BJ (cell line): ENCODE results near the gene UGP2. TPM values are rescaled to one million over a fixed set of nuclear protein-coding genes. Genes with fewer than 3 reads are reported as not detected.

Source experiments
- CTCF ChIA-PET: fragments of 350-600 bp; formaldehyde crosslinking; extraction: SDS; loops from one replicate; lab custom pipeline; 2021; ENCODE audit warnings: antibody characterized with exemption, inconsistent platforms; lab: Yijun Ruan, JAX
- POLR2A ChIA-PET: fragments of 300-600 bp; sonication (Branson Sonifier 250); formaldehyde crosslinking; extraction: SDS; loops from one replicate; lab custom pipeline; 2021; ENCODE audit warnings: antibody characterized with exemption; lab: Charles Lee
- DNase-seq: peaks from one replicate; pipeline ENCODE4 v3.0.0-alpha.2; 2011; ENCODE audit warnings: low read depth
- H3K27me3 ChIP-seq: 2 replicates; pipeline ENCODE4 v1.6.0; 2011; ENCODE audit warnings: low read length; ENCODE audit not compliant: control insufficient read depth, insufficient read depth
- H3K36me3 ChIP-seq: 2 replicates; pipeline ENCODE4 v1.5.1; 2011; ENCODE audit warnings: low read length; ENCODE audit not compliant: control insufficient read depth, insufficient read depth
- H3K4me3 ChIP-seq: 2 replicates; pipeline ENCODE4 v1.5.1; 2011; ENCODE audit warnings: low read depth, mild to moderate bottlenecking, control low read depth, low read length
- CTCF ChIP-seq: IDR thresholded peaks from 2 replicates; pipeline ENCODE4 v1.5.1; 2011; ENCODE audit warnings: low read depth, mild to moderate bottlenecking, control low read depth, inconsistent platforms, low read length, moderate library complexity; ENCODE audit not compliant: insufficient read depth
- polyA plus RNA-seq: library from polyadenylated mRNA; depleted of rRNA; stranded (reverse); fragments of >200 nt; gene quantifications from 2 replicates; pipeline ENCODE4 v1.2.3, GENCODE V29; 2011

The UGP2 gene
- polyA plus RNA-seq, 1 experiment: 53.6 TPM

GRCh38 chr2:63879876-63880433 is 38.3 kb downstream of the UGP2 start:
- peaks cover 5% of the 10 kb centered on the region for H3K36me3 ChIP-seq
- CTCF ChIA-PET: no interaction called here
- H3K4me3 ChIP-seq: no peak overlapping the region
- H3K27me3 ChIP-seq: no peaks in the 10 kb centered on the region
- no peak for TF ChIP-seq CTCF
- POLR2A ChIA-PET: no interaction called here
- no peak for DNase-seq

DNA sequence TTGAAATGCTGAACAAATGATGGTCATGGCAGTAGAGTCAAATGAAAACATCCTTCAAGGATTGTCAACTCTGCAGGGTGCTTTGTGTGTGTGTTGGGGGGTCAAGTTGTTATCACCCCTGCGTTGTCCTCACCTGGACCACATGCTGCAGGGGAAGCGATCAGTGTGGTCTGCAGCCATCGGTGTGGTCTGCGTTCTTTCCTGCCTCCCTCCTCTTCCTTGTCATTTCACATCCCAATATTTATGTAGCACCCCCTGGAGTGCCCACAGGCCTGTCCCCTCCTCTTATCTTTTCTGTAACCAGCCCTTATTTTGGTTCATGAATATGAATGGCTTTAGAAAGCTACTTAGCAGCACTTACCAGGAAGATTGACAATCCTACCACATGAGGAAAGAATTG is 38.9 kb downstream of the UGP2 start:
- Histone ChIP-seq H3K4me3 (no peak overlapping the region), H3K27me3 (no peaks in the 10 kb centered on the region), H3K36me3 (peaks cover 5% of the 10 kb centered on the region)
- TF ChIP-seq CTCF: no peak
- ChIA-PET CTCF (no interaction called here), POLR2A (no interaction called here)
- no peak for DNase-seq

DNA sequence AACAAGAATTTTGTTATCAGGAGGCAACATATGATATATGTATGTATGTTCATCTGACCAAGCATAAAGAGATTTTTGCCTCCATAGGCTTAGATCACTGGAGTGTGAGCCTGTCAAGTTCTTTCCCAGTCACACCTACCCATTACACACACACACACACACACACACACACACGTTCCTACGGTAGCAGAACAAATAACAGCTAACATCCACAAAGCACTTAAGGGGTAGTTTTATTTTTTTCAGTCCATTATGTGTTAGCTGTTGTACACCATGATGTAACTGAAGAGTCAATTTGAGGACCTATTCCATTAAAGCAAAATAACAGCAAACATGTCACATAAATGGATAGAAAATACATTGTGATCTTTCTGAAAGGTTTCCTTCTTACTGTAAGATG is 39.5 kb downstream of the UGP2 start:
- TF ChIP-seq CTCF: no peak
- no peaks in the 10 kb centered on the region for H3K27me3 ChIP-seq
- DNase-seq: no peak
- POLR2A ChIA-PET: no interaction called here
- CTCF ChIA-PET: no interaction called here
- H3K36me3 ChIP-seq: peaks cover 5% of the 10 kb centered on the region
- no peak overlapping the region for H3K4me3 ChIP-seq

GRCh38 chr2:63882395-63883105 is 40.9 kb downstream of the UGP2 start:
- H3K4me3 ChIP-seq: no peak overlapping the region
- CTCF ChIA-PET: interaction anchor here (1.0 to 1.1 kb wide), 3 partner anchors 12 to 183 kb away, joined by 3 to 4 read pairs (median 4); no protein-coding TSS in a partner anchor
- H3K36me3 ChIP-seq: peaks cover 8% of the 10 kb centered on the region
- POLR2A ChIA-PET: no interaction called here
- no peak for TF ChIP-seq CTCF
- H3K27me3 ChIP-seq: no peaks in the 10 kb centered on the region
- DNase-seq: no peak

GRCh38 chr2:63886445-63886844 is 44.7 kb downstream of the UGP2 start:
- ChIA-PET POLR2A (no interaction called here), CTCF (no interaction called here)
- H3K27me3 ChIP-seq: no peaks in the 10 kb centered on the region
- peaks cover 14% of the 10 kb centered on the region for H3K36me3 ChIP-seq
- DNase-seq: no peak
- no peak overlapping the region for H3K4me3 ChIP-seq
- no peak for TF ChIP-seq CTCF
